OCI-LY1 (cell line): ENCODE measurements around the gene HAND2.
A peak's percentile ranks its signal among the peaks of the same experiment; 100 is the strongest.

Experiments used
- H2AFZ ChIP-seq: fragments of 200-600 bp; sonication (generic), shearing (Covaris generic); 2 replicates; pipeline ENCODE4 v1.6.0; 2014; ENCODE audit warnings: antibody characterized with exemption, mild to moderate bottlenecking, low read length
- H3F3A ChIP-seq: fragments of 200-600 bp; sonication (generic), shearing (Covaris generic); 2 replicates; pipeline ENCODE4 v1.6.0; 2014; ENCODE audit warnings: mild to moderate bottlenecking, antibody characterized with exemption, low read length, moderate library complexity; ENCODE audit not compliant: insufficient read depth
- H3K27ac ChIP-seq: fragments of 200-600 bp; sonication (generic); 2 replicates; pipeline ENCODE4 v1.5.1; 2014; ENCODE audit warnings: low read length, mixed run types, mild to moderate bottlenecking, low read depth; ENCODE audit not compliant: poor library complexity, severe bottlenecking
- H3K27me3 ChIP-seq: fragments of 200-600 bp; sonication (generic); 2 replicates; pipeline ENCODE4 v1.6.0; 2014; ENCODE audit warnings: antibody characterized with exemption, mild to moderate bottlenecking, low read length, moderate library complexity; ENCODE audit not compliant: insufficient read depth
- H3K36me3 ChIP-seq: fragments of 200-600 bp; sonication (generic); 2 replicates; pipeline ENCODE4 v1.6.1; 2014; ENCODE audit warnings: mild to moderate bottlenecking, antibody characterized with exemption, low read length, moderate library complexity, mixed read lengths; ENCODE audit not compliant: insufficient read depth
- H3K4me1 ChIP-seq: fragments of 200-600 bp; sonication (generic); 2 replicates; pipeline ENCODE4 v1.5.1; 2014; ENCODE audit warnings: mild to moderate bottlenecking, low read length, moderate library complexity; ENCODE audit not compliant: insufficient read depth, severe bottlenecking
- H3K4me2 ChIP-seq: fragments of 200-600 bp; sonication (generic), shearing (Covaris generic); 2 replicates; pipeline ENCODE4 v1.6.1; 2014; ENCODE audit warnings: low read length
- H3K4me3 ChIP-seq: fragments of 200-600 bp; sonication (generic); 2 replicates; pipeline ENCODE4 v1.5.1; 2014; ENCODE audit warnings: low read length, low read depth, mild to moderate bottlenecking, mixed read lengths; ENCODE audit not compliant: poor library complexity, severe bottlenecking
- H3K79me2 ChIP-seq: fragments of 200-600 bp; shearing (Covaris generic); 2 replicates; pipeline ENCODE4 v1.6.1; 2016; ENCODE audit warnings: mixed run types, low read length, mixed read lengths; ENCODE audit not compliant: insufficient read depth
- H3K9ac ChIP-seq: fragments of 200-600 bp; sonication (generic), shearing (Covaris generic); 2 replicates; pipeline ENCODE4 v1.6.1; 2014; ENCODE audit warnings: mild to moderate bottlenecking, low read length, mixed read lengths
- H3K9me2 ChIP-seq: fragments of 200-600 bp; sonication (generic), shearing (Covaris generic); 2 replicates; pipeline ENCODE4 v1.6.1; 2014; ENCODE audit warnings: low read depth, mild to moderate bottlenecking, low read length, mixed read lengths
- H3K9me3 ChIP-seq: fragments of 200-600 bp; shearing (Covaris generic); 2 replicates; pipeline ENCODE4 v1.6.1; 2014; ENCODE audit warnings: low read length, mixed read lengths
- H4K20me1 ChIP-seq: fragments of 200-600 bp; sonication (generic), shearing (Covaris generic); 2 replicates; pipeline ENCODE4 v1.6.0; 2016; ENCODE audit warnings: mild to moderate bottlenecking, low read length; ENCODE audit not compliant: insufficient read depth
- EZH2 ChIP-seq: fragments of 200-600 bp; sonication (generic), shearing (Covaris generic); IDR thresholded peaks from 2 replicates; pipeline ENCODE4 v1.8.0; 2017; ENCODE audit warnings: borderline replicate concordance, mixed run types, mild to moderate bottlenecking, antibody characterized with exemption, low read length, moderate library complexity, mixed read lengths
- TF ChIP-seq, protein P1 (sequence below): fragments of 200-600 bp; sonication (generic), shearing (Covaris generic); IDR thresholded peaks from 2 replicates; pipeline ENCODE4 v1.5.1; 2017; ENCODE audit warnings: mild to moderate bottlenecking, antibody characterized with exemption, low read length, moderate library complexity, mixed read lengths

Gene HAND2

DNA sequence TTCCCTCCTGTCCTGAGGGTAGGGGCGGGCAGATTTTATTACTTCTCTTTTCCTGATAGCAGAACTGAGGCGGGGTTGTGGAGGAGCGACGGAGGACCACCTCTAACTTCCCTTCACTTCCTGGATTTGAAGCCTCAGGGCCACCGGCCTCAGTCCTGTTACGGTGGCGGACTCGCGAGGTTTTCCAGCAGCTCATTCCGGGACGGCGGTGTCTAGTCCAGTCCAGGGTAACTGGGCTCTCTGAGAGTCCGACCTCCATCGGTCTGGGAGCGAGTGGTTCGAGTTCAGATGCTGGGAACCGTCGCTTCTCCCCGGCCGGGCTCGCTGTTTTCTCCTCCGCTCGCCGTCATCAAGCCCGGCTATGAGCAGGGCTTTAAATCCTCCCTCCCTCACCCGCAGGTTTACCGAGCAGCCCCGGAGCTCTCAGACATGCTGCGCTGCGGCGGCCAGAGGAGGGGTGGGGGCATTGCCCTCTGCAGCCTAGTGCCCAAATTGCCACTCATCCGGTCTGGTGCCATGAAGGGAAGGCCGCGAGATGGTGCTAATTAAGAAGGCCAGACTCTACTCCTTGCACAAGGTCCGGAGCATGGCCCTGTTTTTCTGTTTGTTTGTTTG is 23.3 kb downstream of the HAND2 start:
- H3K27ac ChIP-seq, result no peak overlapping the region
- no peaks in the 10 kb centered on the region for H3K79me2 ChIP-seq
- peak overlapping the region; percentile 30 for H3K4me3 ChIP-seq
- no peaks in the 10 kb centered on the region for H3K36me3 ChIP-seq
- H3K4me2 ChIP-seq, result peak overlapping the region; percentile 43
- H2AFZ ChIP-seq, result no peak overlapping the region
- no peaks in the 10 kb centered on the region for H4K20me1 ChIP-seq
- no peak overlapping the region for H3K9ac ChIP-seq
- H3K4me1 ChIP-seq, result peaks cover 7% of the 10 kb centered on the region
- H3K9me3 ChIP-seq, result no peaks in the 10 kb centered on the region
- H3K9me2 ChIP-seq, result no peaks in the 10 kb centered on the region
- TF ChIP-seq, protein P1, sequence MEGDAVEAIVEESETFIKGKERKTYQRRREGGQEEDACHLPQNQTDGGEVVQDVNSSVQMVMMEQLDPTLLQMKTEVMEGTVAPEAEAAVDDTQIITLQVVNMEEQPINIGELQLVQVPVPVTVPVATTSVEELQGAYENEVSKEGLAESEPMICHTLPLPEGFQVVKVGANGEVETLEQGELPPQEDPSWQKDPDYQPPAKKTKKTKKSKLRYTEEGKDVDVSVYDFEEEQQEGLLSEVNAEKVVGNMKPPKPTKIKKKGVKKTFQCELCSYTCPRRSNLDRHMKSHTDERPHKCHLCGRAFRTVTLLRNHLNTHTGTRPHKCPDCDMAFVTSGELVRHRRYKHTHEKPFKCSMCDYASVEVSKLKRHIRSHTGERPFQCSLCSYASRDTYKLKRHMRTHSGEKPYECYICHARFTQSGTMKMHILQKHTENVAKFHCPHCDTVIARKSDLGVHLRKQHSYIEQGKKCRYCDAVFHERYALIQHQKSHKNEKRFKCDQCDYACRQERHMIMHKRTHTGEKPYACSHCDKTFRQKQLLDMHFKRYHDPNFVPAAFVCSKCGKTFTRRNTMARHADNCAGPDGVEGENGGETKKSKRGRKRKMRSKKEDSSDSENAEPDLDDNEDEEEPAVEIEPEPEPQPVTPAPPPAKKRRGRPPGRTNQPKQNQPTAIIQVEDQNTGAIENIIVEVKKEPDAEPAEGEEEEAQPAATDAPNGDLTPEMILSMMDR, result no peak
- no peak for TF ChIP-seq EZH2
- H3F3A ChIP-seq, result no peaks in the 10 kb centered on the region
- H3K27me3 ChIP-seq, result no peaks in the 10 kb centered on the region

DNA sequence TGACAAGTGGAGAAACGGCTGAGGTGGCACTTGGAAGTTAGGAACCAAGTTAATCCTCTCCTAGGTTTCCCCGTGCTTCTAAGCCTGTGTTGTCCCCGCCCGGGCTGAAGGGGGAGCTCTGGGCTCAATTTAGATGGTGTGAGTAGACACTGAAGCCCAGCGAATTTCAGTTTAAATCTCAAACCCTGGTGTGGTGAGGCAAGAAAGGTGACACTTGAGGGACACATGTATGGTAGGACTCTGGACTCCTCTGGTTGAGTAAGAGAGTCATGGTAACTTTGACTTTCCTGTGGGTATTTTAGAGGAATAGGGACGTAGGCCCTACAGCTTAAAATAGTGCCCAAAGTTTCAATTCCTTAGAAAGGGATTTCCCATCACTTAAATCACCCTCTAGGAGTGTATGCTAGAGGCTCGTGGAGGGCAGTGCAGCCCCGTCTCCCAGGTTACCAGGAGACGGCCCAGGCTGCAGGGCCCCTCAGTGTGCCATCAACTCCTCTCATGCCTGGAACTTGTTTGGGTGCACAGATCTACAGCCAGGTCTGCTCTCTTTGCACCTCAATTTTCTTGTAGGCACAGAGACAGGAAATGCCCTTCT is 24.0 kb downstream of the HAND2 start:
- Histone ChIP-seq H3K4me2 (peak overlapping the region; percentile 43), H3K36me3 (no peaks in the 10 kb centered on the region; the same call in 1 of the 2 replicates)

DNA sequence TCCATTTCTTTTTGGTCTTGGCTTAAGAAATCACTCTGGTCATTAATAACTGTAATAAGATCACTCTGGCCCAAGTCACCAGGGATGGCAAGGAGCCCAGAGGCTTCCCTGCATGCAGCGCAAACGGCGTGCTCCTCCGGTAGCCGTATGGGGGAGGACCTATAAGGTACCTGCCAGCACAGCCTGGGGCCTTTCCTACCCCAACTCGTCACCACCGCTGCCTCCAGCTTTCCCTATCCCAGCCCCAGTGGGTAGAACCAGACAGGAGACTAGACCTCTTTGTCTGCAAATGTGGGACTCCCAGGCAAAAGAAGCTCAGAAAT is 25.9 kb downstream of the HAND2 start:
- Histone ChIP-seq H4K20me1 (no peaks in the 10 kb centered on the region), H3K36me3 (no peaks in the 10 kb centered on the region; the same call in 1 of the 2 replicates), H3K4me3 (no peak overlapping the region), H2AFZ (no peak overlapping the region), H3K27ac (no peak overlapping the region), H3K4me2 (no peak overlapping the region), H3K9me3 (no peaks in the 10 kb centered on the region), H3F3A (no peaks in the 10 kb centered on the region), H3K27me3 (no peaks in the 10 kb centered on the region), H3K9me2 (no peaks in the 10 kb centered on the region), H3K9ac (no peak overlapping the region), H3K4me1 (peaks cover 7% of the 10 kb centered on the region), H3K79me2 (no peaks in the 10 kb centered on the region)
- no peak for TF ChIP-seq EZH2
- TF ChIP-seq, protein P1, result no peak

More for the DNA sequence above, 24.0 kb downstream of the HAND2 start:
- Histone ChIP-seq H3K9me3 (no peaks in the 10 kb centered on the region), H3K27ac (no peak overlapping the region), H3F3A (no peaks in the 10 kb centered on the region), H3K4me1 (peaks cover 7% of the 10 kb centered on the region), H3K9ac (no peak overlapping the region), H3K4me3 (peak overlapping the region; percentile 30), H2AFZ (no peak overlapping the region), H4K20me1 (no peaks in the 10 kb centered on the region), H3K27me3 (no peaks in the 10 kb centered on the region), H3K9me2 (no peaks in the 10 kb centered on the region), H3K79me2 (no peaks in the 10 kb centered on the region)
- no peak for TF ChIP-seq EZH2
- TF ChIP-seq, protein P1, result peak; percentile 90
